Spleen (tissue), 11 donors: ENCODE results near the gene ZC3H13. TPM values are rescaled to one million over a fixed set of nuclear protein-coding genes. Genes with fewer than 3 reads are reported as not detected.
A peak's percentile ranks its signal among the peaks of the same experiment; 100 is the strongest.

Source experiments
- DNase-seq: peaks from one replicate; pipeline ENCODE4 v3.0.0-alpha.2; 2020
- H3K27ac ChIP-seq, 8 donors: fragments of 200-600 bp; sonication (generic) in 7 of 8; 1 replicate in 4 of 8; 2 replicates in 4 of 8; pipeline versions ENCODE4 v1.5.0 to v1.8.0; 2016 to 2021; ENCODE audit warnings: inconsistent platforms in 4 of 8, mild to moderate bottlenecking in 4 of 8, moderate library complexity in 1 of 8
- H3K27me3 ChIP-seq, 7 donors: fragments of 200-600 bp; sonication (generic) in 6 of 7; replicated peaks in 1 of 7; 1 replicate in 4 of 7; 2 replicates in 3 of 7; pipeline versions ENCODE4 v1.5.0 to v1.8.0; 2016 to 2021; ENCODE audit warnings: inconsistent platforms in 3 of 7, mild to moderate bottlenecking in 1 of 7
- H3K36me3 ChIP-seq, 6 donors: fragments of 200-600 bp; sonication (generic) in 5 of 6; 1 replicate in 4 of 6; 2 replicates in 2 of 6; pipeline versions ENCODE4 v1.5.0 to v1.8.0; 2016 to 2021; ENCODE audit warnings: inconsistent platforms in 2 of 6
- H3K4me1 ChIP-seq, 6 donors: fragments of 200-600 bp; sonication (generic) in 5 of 6; 1 replicate in 3 of 6; 2 replicates in 3 of 6; pipeline versions ENCODE4 v1.5.0 to v1.8.0; 2016 to 2021; ENCODE audit warnings: inconsistent platforms in 3 of 6
- H3K4me3 ChIP-seq, 8 donors: fragments of 200-600 bp; sonication (generic) in 7 of 8; 1 replicate in 4 of 8; 2 replicates in 4 of 8; pipeline versions ENCODE4 v1.5.0 to v1.8.0; 2016 to 2021; ENCODE audit warnings: inconsistent platforms in 4 of 8, mild to moderate bottlenecking in 4 of 8, moderate library complexity in 2 of 8
- H3K9me3 ChIP-seq, 8 donors: fragments of 200-600 bp; sonication (generic) in 7 of 8; 1 replicate in 4 of 8; 2 replicates in 4 of 8; pipeline versions ENCODE4 v1.5.0 to v1.8.0; 2016 to 2021; ENCODE audit warnings: inconsistent platforms in 4 of 8
- POLR2A ChIP-seq, 3 donors: fragments of 450-650 bp; IDR thresholded peaks; one replicate each; pipeline ENCODE4 v1.5.1; 2017; ENCODE audit warnings: antibody characterized with exemption in 3 of 3, mild to moderate bottlenecking in 1 of 3
- POLR2AphosphoS5 ChIP-seq, 3 donors: sonication (generic); formaldehyde crosslinking; IDR thresholded peaks; one replicate each; pipeline ENCODE4 v1.5.1; 2017; ENCODE audit warnings: antibody characterized with exemption in 3 of 3
- WGBS, 5 donors: extraction: QIAGEN DNeasy Blood & Tissue Kit in 3 of 5; methylation state at CpG; one replicate each; pipeline versions ENCODE4 v1.1.5 to v1.1.7; 2013 to 2018; 5-methylcytosine and 5-hydroxymethylcytosine counted together
- intact Hi-C: fragments of 100-400 bp; cut with DNase I; formaldehyde crosslinking; loops from one replicate; pipeline ENCODE4 v1.15.0; 2023; ENCODE audit warnings: low total_unique reads
- polyA plus RNA-seq, 3 donors: library from polyadenylated mRNA; stranded (reverse); fragments of 200-250 nt; gene quantifications; one replicate each; pipeline ENCODE4 v1.2.1, GENCODE V29; 2013
- total RNA-seq, 7 donors: library from RNA; depleted of rRNA in 3 of 7; stranded (reverse); fragments of >200 nt in 3 of 7; fragmentation: NEBNext Ultra II Directional in 4 of 7; extraction: Animal tissue kit (Norgen Biotek cat#: 25700) in 4 of 7; gene quantifications; one replicate each; pipeline versions ENCODE4 v1.1.0 to v1.2.1, GENCODE V29; 2016 to 2021
- TF ChIP-seq, protein P1 (sequence below), 11 experiments: fragments of 200-600 bp in 7 of 11; fragments of 450-650 bp in 4 of 11; sonication (generic) in 4 of 11; IDR thresholded peaks in 8 of 11; conservative IDR thresholded peaks in 3 of 11; 1 replicate in 7 of 11; 2 replicates in 4 of 11; pipeline versions ENCODE4 v1.4.0 to v1.8.0; 2016 to 2021; ENCODE audit warnings: antibody characterized with exemption in 11 of 11, inconsistent platforms in 4 of 11, mild to moderate bottlenecking in 1 of 11
- donor health status: healthy with polysubstance abuse.
- donor health status: DM: no; HTN: no; CAD: no; lungs with moderate emphysema.
- donor health status: DM: no; HTN: no; CAD: no.
- donor health status: Bipolar disorder and iron deficiency.
- donor health status: healthy.
- donor health status: DM: no; HTN: no; CAD: no.
- donor health status: DM: yes; HTN: yes; CAD: no.

Gene ZC3H13
- total and polyA plus RNA-seq, 10 donors, result 7.9 to 61.2 (median 33.1) TPM

- H3K4me3 ChIP-seq, result no peak overlapping the region
- no peak for DNase-seq
- 85 to 93% (median 90%) methylated on average over 3 of the region's 3 CpGs for WGBS, 5 donors
- intact Hi-C loops, result no loop called here
- no peak overlapping the region for H3K27ac ChIP-seq
- H3K27me3 ChIP-seq, result no peaks in the 10 kb centered on the region
- peaks cover 0 to 99% (median 73%) of the 10 kb centered on the region in 6 donors for H3K36me3 ChIP-seq
- TF ChIP-seq POLR2AphosphoS5 (IDR thresholded peaks at IDR 0.05), result no peak
- TF ChIP-seq POLR2A (IDR thresholded peaks at IDR 0.05), result no peak
- TF ChIP-seq, protein P1, sequence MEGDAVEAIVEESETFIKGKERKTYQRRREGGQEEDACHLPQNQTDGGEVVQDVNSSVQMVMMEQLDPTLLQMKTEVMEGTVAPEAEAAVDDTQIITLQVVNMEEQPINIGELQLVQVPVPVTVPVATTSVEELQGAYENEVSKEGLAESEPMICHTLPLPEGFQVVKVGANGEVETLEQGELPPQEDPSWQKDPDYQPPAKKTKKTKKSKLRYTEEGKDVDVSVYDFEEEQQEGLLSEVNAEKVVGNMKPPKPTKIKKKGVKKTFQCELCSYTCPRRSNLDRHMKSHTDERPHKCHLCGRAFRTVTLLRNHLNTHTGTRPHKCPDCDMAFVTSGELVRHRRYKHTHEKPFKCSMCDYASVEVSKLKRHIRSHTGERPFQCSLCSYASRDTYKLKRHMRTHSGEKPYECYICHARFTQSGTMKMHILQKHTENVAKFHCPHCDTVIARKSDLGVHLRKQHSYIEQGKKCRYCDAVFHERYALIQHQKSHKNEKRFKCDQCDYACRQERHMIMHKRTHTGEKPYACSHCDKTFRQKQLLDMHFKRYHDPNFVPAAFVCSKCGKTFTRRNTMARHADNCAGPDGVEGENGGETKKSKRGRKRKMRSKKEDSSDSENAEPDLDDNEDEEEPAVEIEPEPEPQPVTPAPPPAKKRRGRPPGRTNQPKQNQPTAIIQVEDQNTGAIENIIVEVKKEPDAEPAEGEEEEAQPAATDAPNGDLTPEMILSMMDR (IDR thresholded peaks at IDR 0.05 in 8 of 11, conservative IDR thresholded peaks at IDR 0.05 in 3 of 11), result no peak
- no peaks in the 10 kb centered on the region for H3K9me3 ChIP-seq
- no peaks in the 10 kb centered on the region for H3K4me1 ChIP-seq
Observed at GRCh38 chr13:45966715-45967114, 85.8 kb downstream of the ZC3H13 start.

GRCh38 chr13:45961468-45961867 is 91.1 kb downstream of the ZC3H13 start:
- WGBS, 5 donors, result 90 to 100% (median 90%) methylated on average over 1 of the region's 1 CpG
- intact Hi-C loops, result no loop called here

GRCh38 chr13:45954836-45955800 is 97.4 kb downstream of the ZC3H13 start:
- Histone ChIP-seq H3K4me3 (no peak overlapping the region), H3K4me1 (peaks cover 0 to 5% (median 0%) of the 10 kb centered on the region in 6 donors), H3K27ac (peak overlapping the region in 6 of 8 donors; percentile 8 to 36 (median 28)), H3K36me3 (peaks cover 0 to 60% (median 26%) of the 10 kb centered on the region in 6 donors), H3K27me3 (no peaks in the 10 kb centered on the region), H3K9me3 (no peaks in the 10 kb centered on the region)
- whole genome bisulfite sequencing, 5 donors, result 92 to 97% (median 93%) methylated on average over 3 of the region's 3 CpGs
- intact Hi-C loops, result no loop called here
- TF ChIP-seq POLR2AphosphoS5 (IDR thresholded peaks at IDR 0.05) (no peak), POLR2A (IDR thresholded peaks at IDR 0.05) (no peak)
- TF ChIP-seq, protein P1 (IDR thresholded peaks at IDR 0.05 in 8 of 11, conservative IDR thresholded peaks at IDR 0.05 in 3 of 11), result no peak
- DNase-seq, result no peak

More at GRCh38 chr13:45961468-45961867, 91.1 kb downstream of the ZC3H13 start:
- Histone ChIP-seq H3K4me1 (no peaks in the 10 kb centered on the region), H3K9me3 (no peaks in the 10 kb centered on the region), H3K4me3 (no peak overlapping the region), H3K36me3 (peaks cover 0 to 93% (median 62%) of the 10 kb centered on the region in 6 donors), H3K27me3 (no peaks in the 10 kb centered on the region), H3K27ac (no peak overlapping the region)
- TF ChIP-seq, protein P1 (IDR thresholded peaks at IDR 0.05 in 8 of 11, conservative IDR thresholded peaks at IDR 0.05 in 3 of 11), result no peak
- TF ChIP-seq POLR2AphosphoS5 (IDR thresholded peaks at IDR 0.05) (no peak), POLR2A (IDR thresholded peaks at IDR 0.05) (no peak)
- DNase-seq, result no peak

GRCh38 chr13:45953082-45953481 is 99.5 kb downstream of the ZC3H13 start:
- 93 to 97% (median 96%) methylated on average over 3 of the region's 3 CpGs for WGBS, 5 donors
- H3K9me3 ChIP-seq, result no peaks in the 10 kb centered on the region
- H3K27ac ChIP-seq, result no peak overlapping the region
- intact Hi-C loops, result no loop called here
- no peaks in the 10 kb centered on the region for H3K27me3 ChIP-seq
- no peak for TF ChIP-seq POLR2AphosphoS5 (IDR thresholded peaks at IDR 0.05)
- TF ChIP-seq POLR2A (IDR thresholded peaks at IDR 0.05), result no peak
- TF ChIP-seq, protein P1 (IDR thresholded peaks at IDR 0.05 in 8 of 11, conservative IDR thresholded peaks at IDR 0.05 in 3 of 11), result no peak
- peaks cover 0 to 39% (median 16%) of the 10 kb centered on the region in 6 donors for H3K36me3 ChIP-seq
- H3K4me1 ChIP-seq, result peaks cover 0 to 5% (median 0%) of the 10 kb centered on the region in 6 donors
- H3K4me3 ChIP-seq, result no peak overlapping the region
- DNase-seq, result no peak
